HG02571 (cell line): Measurements from ENCODE around the gene AHSA1.

Source experiments
- ATAC-seq: cut with Tn5 transposase; IDR thresholded peaks from one replicate; pipeline ENCODE4 v1.9.1; 2021; ENCODE audit warnings: mild to moderate bottlenecking, moderate library complexity; ENCODE audit not compliant: unreplicated experiment

The AHSA1 gene

GRCh38 chr14:77470224-77470870 is 12.5 kb downstream of the AHSA1 start:
- no peak for ATAC-seq

- no peak for ATAC-seq
Measured at GRCh38 chr14:77473921-77474320, 16.0 kb downstream of the AHSA1 start.

- ATAC-seq: no peak
Measured at GRCh38 chr14:77474479-77475177, 16.7 kb downstream of the AHSA1 start.

DNA sequence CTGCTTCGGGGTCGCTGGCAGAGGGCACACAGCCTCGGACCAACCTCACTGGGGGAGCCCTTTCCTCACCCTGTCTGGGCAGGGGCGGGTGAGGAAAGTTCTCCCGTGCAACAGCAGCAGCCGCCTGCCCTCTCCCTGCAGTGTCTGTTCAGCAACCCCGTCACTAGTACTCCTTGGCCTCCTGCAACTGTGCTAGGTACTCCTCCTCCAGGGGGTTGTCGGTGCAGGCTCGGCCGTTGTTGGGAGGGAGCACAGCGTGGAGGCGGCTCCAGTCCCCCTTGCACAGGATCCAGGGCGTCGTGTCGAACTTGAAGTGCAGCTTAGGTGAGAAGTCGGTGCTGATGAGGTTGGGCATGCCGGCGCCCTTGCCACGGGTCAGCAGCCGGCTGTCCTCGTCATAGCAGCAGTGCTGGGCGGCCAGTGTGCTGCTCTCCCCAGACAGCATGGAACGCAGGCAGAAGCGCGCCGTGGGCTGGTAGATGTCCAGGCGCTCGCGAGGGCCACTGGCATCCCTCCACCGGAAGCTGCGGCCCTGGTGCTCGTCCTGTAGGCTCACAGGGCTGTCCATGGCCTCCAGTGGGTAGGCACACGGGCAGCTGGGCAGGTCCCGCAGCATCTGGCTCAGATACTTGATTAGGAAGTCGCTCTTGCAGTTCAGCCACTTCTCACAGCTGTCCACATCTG is 17.7 kb downstream of the AHSA1 start:
- no peak for ATAC-seq

DNA sequence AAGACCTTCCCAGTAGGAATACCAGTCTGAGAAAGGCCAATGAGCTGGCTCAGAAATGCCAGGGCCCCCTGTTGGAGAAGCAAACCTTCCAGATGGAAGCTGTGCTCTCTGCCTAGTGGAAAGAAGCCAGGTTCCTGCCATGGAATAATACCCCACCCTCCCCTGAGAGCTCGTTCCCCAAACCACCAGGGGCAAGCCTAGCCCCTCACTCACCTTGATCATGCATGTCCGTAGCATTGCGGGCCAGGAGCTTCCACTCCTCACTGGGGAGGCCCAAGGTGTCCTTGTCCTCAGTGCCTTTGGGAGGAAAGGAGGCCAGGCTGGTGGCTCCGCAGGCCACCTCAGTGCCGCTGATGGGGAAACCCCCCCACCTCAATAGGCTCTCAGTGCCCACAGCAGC is 20.1 kb downstream of the AHSA1 start:
- no peak for ATAC-seq

GRCh38 chr14:77478796-77479195 is 20.9 kb downstream of the AHSA1 start:
- peak; percentile 83 for ATAC-seq

DNA sequence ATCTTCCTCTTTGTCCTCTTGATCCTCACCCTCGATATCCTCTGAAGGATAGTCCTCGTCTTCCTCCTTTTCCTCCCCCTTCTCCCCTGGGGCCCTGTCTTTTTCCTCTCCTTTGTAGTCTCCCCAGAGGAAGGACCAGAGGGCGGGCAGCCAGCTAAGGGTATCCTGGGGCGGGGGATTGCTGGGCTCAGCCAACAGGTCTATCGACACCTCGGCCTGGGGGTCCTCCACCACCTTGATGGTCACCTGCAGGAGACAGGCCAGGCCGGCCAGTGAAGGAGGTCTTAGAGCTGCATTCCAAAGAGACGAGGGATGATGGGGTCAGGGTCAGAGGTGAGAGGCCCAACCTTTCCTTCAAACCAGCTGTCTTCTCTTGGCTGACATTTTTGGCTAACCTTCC is 24.5 kb downstream of the AHSA1 start:
- no peak for ATAC-seq

GRCh38 chr14:77485256-77485655 is 27.4 kb downstream of the AHSA1 start:
- no peak for ATAC-seq

GRCh38 chr14:77485901-77486678 is 28.2 kb downstream of the AHSA1 start:
- ATAC-seq: no peak

- no peak for ATAC-seq
Measured at GRCh38 chr14:77488558-77488957, 30.7 kb downstream of the AHSA1 start.

- ATAC-seq: no peak
Measured at GRCh38 chr14:77489041-77489440, 31.1 kb downstream of the AHSA1 start.

DNA sequence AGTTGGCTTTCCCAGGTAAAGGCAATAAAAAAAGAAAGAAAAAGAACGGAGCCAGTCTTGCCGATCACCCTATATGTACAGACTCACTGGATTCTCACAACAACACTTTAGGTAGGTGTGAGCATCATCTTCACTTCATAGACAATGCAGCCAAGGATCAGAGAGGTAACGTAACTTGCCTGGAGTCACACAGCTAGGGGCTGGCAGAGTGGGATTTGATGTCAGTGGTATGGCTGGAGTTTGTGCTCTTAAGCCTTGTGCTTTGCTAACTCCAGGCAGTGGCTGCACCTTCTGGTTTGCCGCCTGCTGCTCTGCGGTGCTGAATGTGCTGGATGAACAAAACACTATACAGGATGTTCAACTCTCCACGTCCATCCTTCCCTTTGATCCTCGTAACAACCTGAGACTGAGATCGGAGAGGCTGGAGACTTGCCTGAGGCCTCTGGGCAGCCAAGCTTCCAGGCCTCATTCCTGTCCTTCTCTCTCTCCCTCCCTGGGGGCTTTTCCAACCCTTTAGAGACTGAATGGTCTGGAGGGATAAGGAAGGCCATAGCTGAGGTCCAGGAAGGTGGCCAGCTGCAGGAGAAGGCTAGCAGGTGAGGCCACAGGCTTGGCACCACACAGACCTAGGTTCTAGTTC is 32.6 kb downstream of the AHSA1 start:
- no peak for ATAC-seq

DNA sequence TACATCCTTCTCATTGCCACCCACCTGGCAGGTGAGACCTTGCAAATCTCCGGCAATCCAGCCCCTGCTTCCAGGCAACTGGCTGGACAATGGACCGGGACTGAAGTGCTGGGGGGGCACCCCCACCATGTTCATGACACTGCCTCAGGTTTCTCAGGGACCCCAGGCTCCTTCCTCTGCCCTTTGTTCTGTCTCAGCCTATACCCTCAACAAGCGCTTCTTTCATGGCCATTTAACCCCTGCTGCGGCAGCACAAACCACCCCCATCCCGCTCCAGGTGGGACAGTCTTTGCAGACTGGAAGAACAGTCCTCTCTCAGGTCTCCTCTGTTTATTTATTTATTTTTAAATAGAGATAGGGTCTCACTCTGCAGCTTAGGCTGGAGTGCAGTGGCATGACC is 33.2 kb downstream of the AHSA1 start:
- no peak for ATAC-seq

DNA sequence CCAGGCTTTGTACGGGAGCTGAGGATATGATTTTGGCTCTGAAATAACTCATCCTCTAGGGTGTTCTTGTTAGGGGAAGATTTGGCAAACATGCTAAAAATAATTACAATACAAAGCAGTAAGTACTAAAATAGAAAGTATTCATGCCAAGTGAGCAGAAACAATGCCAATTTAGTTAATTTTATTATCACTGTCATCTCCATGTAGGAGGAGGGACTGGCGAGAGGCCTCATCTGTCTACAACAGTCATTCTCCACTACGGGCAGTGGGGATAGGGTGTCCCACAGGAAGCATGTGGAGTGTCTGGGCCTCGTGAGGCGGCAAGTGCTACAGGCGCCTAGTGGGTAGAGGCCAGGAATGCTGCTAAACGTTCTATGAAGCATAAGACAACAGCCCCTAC is 37.4 kb downstream of the AHSA1 start:
- ATAC-seq: no peak

GRCh38 chr14:77498120-77498979 is 40.5 kb downstream of the AHSA1 start, which contains the start of gene ISM2:
Gene ISM2 (minus strand): TSS chr14:77498816. CDS start chr14:77498793, 23 bp downstream.
- peak; percentile 66 for ATAC-seq

DNA sequence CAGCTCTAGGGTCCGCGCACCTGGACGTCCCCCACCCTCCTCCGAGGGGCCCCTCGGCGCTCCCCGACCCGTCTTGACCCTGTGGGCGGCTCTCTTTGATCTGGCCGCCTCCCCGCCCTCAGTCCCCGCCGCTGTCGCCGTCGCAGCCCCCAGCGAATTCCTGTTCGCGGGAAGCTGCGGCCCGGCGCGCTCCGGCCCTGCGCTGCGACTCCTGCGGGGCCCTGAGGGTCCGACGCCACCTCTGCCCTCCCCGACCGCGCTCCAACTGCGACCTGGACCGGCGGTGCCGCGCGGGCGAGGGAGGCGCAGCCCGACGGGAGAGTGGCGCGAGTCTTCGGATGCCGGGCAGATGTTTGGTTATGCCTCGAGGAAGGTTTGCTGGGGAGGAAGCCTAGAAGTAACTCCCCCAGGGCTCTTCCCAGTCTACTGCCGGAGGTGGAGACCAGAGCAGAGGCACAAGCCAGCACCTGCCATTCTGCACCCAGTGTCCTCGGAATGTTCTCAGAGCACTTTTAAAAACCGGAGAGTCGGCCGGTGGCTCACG is 41.2 kb downstream of the AHSA1 start:
- ATAC-seq: peak; percentile 25

GRCh38 chr14:77502109-77502782 is 44.4 kb downstream of the AHSA1 start:
- ATAC-seq: no peak

GRCh38 chr14:77503138-77503537 is 45.2 kb downstream of the AHSA1 start:
- no peak for ATAC-seq

GRCh38 chr14:77505031-77505430 is 47.1 kb downstream of the AHSA1 start:
- ATAC-seq: no peak
